Motor neuron (in vitro differentiated cells): ENCODE measurements around the gene TSPAN18. TPM values are rescaled to one million over a fixed set of nuclear protein-coding genes. Genes with fewer than 3 reads are reported as not detected.

ENCODE experiments used
- ATAC-seq, 8 experiments: fragments of 200-7000 bp; cut with Tn5 transposase; replicated peaks in 6 of 8; 2 replicates each; pipeline ENCODE4 v1.8.0; 2021; ENCODE audit warnings: mild to moderate bottlenecking in 8 of 8, moderate library complexity in 8 of 8
- H3K27ac ChIP-seq, 2 donors: fragments of 250-450 bp; sonication (Bioruptor Pico); 2 replicates each; pipeline ENCODE4 v1.9.0; 2021; ENCODE audit warnings: antibody characterized with exemption in 2 of 2, mild to moderate bottlenecking in 2 of 2, moderate library complexity in 1 of 2
- H3K4me1 ChIP-seq, 2 donors: fragments of 250-450 bp; sonication (Bioruptor Pico); replicated peaks in 1 of 2; 2 replicates each; pipeline ENCODE4 v1.6.1; 2021; ENCODE audit warnings: antibody characterized with exemption in 2 of 2, mild to moderate bottlenecking in 2 of 2, moderate library complexity in 1 of 2
- H3K4me3 ChIP-seq, 5 donors: fragments of 250-450 bp; sonication (Bioruptor Pico); 2 replicates each; pipeline ENCODE4 v1.9.0; 2021; ENCODE audit warnings: antibody characterized with exemption in 5 of 5, mild to moderate bottlenecking in 5 of 5, moderate library complexity in 4 of 5
- WGBS, 10 experiments: fragments of 450-650 bp; shearing (Covaris generic); methylation state at CpG; one replicate each; pipeline ENCODE4 v1.0.0; 2022; 5-methylcytosine and 5-hydroxymethylcytosine counted together
- in situ Hi-C, 9 experiments: fragments of 400-800 bp; cut with MboI; loops; one replicate each; pipeline ENCODE4 v1.15.0; 2021; ENCODE audit warnings: low sequenced_read_pairs in 9 of 9, low pct_unique_long_range_greater_than_20kb in 2 of 9; ENCODE audit not compliant: unreplicated experiment in 9 of 9
- total RNA-seq, 8 experiments: library from RNA; unstranded; fragments of 300-600 nt; gene quantifications; 2 replicates each; pipeline versions ENCODE4 v1.2.3 to v1.2.4, GENCODE V29; 2022

Gene TSPAN18
- total RNA-seq, 8 experiments from 2014 or later, result 17.4 to 128 (median 30.2) TPM

- peak overlapping the region in 1 of 2 donors; percentile 45 for H3K27ac ChIP-seq
- in situ Hi-C loops, result loop anchor here in 3 of 9 experiments (25.0 kb wide), 2 partner anchors 155 to 180 kb away; no protein-coding TSS in a partner anchor
- H3K4me1 ChIP-seq, result peaks cover 50 to 62% of the 10 kb centered on the region in 2 donors
- 20 to 100% (median 87%) methylated on average over 1 to 8 of the region's 12 CpGs; no CpG with 5 or more reads in 3 of the 10 experiments for WGBS, 10 experiments
- ATAC-seq, result peak in 2 of 8 experiments; percentile 41 to 45
- no peak overlapping the region for H3K4me3 ChIP-seq
Measured at GRCh38 chr11:44731685-44732430, 5.1 kb downstream of the TSPAN18 start.

GRCh38 chr11:44732564-44732963 is 5.8 kb downstream of the TSPAN18 start:
- in situ Hi-C loops, result loop anchor here in 3 of 9 experiments (25.0 kb wide), 2 partner anchors 155 to 180 kb away; no protein-coding TSS in a partner anchor
- ATAC-seq, result no peak
- 50 to 100% (median 87%) methylated on average over 1 to 5 of the region's 5 CpGs; no CpG with 5 or more reads in 1 of the 10 experiments for WGBS, 10 experiments
- Histone ChIP-seq H3K4me3 (no peak overlapping the region), H3K27ac (no peak overlapping the region), H3K4me1 (peaks cover 57 to 67% of the 10 kb centered on the region in 2 donors)

GRCh38 chr11:44733877-44734276 is 7.1 kb downstream of the TSPAN18 start:
- 80 to 100% (median 92%) methylated on average over 1 to 2 of the region's 2 CpGs; no CpG with 5 or more reads in 6 of the 10 experiments for WGBS, 10 experiments
- H3K27ac ChIP-seq, result no peak overlapping the region
- H3K4me3 ChIP-seq, result no peak overlapping the region
- peaks cover 51 to 61% of the 10 kb centered on the region in 2 donors for H3K4me1 ChIP-seq
- in situ Hi-C loops, result loop anchor here in 3 of 9 experiments (25.0 kb wide), 2 partner anchors 153 to 178 kb away; no protein-coding TSS in a partner anchor
- peak in 2 of 8 experiments; percentile 20 to 30 for ATAC-seq

GRCh38 chr11:44734843-44735381 is 8.2 kb downstream of the TSPAN18 start:
- no peak overlapping the region for H3K4me3 ChIP-seq
- H3K4me1 ChIP-seq, result peaks cover 41 to 54% of the 10 kb centered on the region in 2 donors
- ATAC-seq, result peak in 5 of 8 experiments; percentile 4 to 55 (median 43)
- in situ Hi-C loops, result loop anchor here in 3 of 9 experiments (25.0 kb wide), 2 partner anchors 152 to 177 kb away; no protein-coding TSS in a partner anchor
- peak overlapping the region in 1 of 2 donors; percentile 14 for H3K27ac ChIP-seq
- 20 to 81% (median 63%) methylated on average over 2 to 5 of the region's 7 CpGs; no CpG with 5 or more reads in 7 of the 10 experiments for WGBS, 10 experiments

DNA sequence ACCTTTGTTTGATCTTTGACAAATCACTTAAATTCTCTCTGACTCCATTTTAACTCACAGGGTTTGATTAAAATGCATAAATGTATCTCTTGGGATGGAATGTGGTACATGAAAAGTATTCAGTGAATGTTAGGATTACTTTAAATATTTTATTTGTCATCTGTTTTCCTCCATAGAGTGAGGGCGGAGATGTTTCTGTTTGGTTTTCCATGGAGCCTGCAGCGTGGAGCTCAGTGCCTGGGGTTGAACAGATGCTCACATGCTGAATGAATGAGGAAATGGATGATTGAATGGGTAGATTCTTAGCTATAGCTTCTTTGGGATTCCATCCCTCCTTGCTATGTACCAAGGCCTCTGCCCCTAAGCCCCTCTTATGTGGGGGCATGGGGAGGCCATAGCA is 10.0 kb downstream of the TSPAN18 start:
- in situ Hi-C loops, result loop anchor here in 3 of 9 experiments (25.0 kb wide), 2 partner anchors 151 to 176 kb away; no protein-coding TSS in a partner anchor
- H3K4me1 ChIP-seq, result peaks cover 48 to 63% of the 10 kb centered on the region in 2 donors
- ATAC-seq, result peak in 3 of 8 experiments; percentile 45 to 73 (median 66)

DNA sequence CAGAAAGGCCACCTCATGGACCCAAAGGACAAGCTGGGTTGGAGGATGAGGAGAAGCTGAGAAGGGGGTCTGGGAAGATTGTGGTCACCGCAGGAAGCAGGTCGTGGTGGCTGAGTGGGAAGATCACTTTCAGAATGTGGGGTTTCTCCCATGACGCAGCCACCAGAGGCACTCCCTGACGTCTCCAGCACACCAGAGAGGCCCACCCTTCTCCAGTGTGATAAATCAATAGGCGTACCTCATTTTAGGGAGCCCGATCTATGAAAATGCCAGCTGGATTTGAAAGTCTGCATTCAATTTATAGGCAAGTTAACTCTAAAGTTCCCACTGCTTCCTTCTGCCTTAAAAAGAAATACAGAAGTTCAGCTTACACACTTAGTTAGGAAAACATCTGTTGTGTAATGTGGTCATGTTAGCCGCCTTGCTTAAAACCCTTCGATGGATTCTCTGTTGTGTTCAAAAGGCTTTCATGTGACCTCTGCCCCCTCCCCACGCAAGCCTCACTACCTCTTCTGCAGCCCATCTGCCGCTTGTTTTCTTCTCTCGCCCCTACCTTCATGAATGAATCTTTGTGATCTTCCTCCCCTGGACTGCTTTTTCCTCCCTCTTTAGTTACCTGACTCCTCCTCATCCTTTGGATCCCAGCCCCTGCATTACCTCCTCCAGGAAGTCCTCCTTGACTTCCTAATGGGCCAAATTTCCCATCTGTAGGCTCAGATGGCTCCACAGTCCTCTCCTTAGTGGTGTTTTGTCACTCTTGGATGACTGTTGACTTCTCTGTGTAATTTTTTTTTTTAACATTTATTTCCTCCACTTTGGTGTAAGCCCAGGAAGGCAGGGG is 10.7 kb downstream of the TSPAN18 start:
- H3K4me1 ChIP-seq, result peaks cover 49 to 61% of the 10 kb centered on the region in 2 donors
- no peak overlapping the region for H3K4me3 ChIP-seq
- H3K27ac ChIP-seq, result no peak overlapping the region
- ATAC-seq, result peak in 3 of 8 experiments; percentile 6 to 67 (median 57)
- in situ Hi-C loops, result loop anchor here in 3 of 9 experiments (25.0 kb wide), 2 partner anchors 150 to 175 kb away; no protein-coding TSS in a partner anchor
- WGBS, 10 experiments, result 18 to 86% (median 55%) methylated on average over 4 to 7 of the region's 11 CpGs; no CpG with 5 or more reads in 2 of the 10 experiments

More for the DNA sequence above, 10.0 kb downstream of the TSPAN18 start:
- H3K27ac ChIP-seq, result no peak overlapping the region
- 20 to 100% (median 64%) methylated on average over 1 to 2 of the region's 2 CpGs; no CpG with 5 or more reads in 6 of the 10 experiments for WGBS, 10 experiments
- no peak overlapping the region for H3K4me3 ChIP-seq

DNA sequence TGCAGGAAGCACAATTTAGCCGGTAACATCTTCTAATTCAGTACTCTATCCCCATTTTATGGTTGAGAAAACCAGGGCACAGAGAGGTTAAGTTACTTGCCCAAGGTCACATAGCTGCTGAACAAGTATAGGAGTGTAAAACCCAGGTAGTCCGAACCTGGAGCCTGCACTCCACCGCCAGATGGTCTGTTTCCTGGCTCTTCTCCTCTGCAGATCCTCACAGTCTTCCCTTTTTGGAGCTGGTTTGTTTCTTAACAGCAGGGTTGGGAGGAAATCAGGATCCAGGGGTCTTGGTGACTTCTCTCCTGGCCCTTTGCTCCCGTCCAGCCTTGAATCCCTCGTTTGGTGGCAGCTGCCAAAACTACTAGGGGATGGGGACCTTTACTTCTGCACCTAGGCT is 12.0 kb downstream of the TSPAN18 start:
- no peak overlapping the region for H3K27ac ChIP-seq
- H3K4me3 ChIP-seq, result no peak overlapping the region
- peaks cover 55 to 66% of the 10 kb centered on the region in 2 donors for H3K4me1 ChIP-seq
- ATAC-seq, result no peak
- in situ Hi-C loops, result loop anchor here in 3 of 9 experiments (25.0 kb wide), 2 partner anchors 149 to 174 kb away; no protein-coding TSS in a partner anchor
- 0 to 100% (median 100%) methylated on average over 1 to 4 of the region's 5 CpGs; no CpG with 5 or more reads in 2 of the 10 experiments for WGBS, 10 experiments

- peaks cover 58 to 66% of the 10 kb centered on the region in 2 donors for H3K4me1 ChIP-seq
- H3K27ac ChIP-seq, result no peak overlapping the region
- WGBS, 10 experiments, result 0 to 83% (median 13%) methylated on average over 1 to 4 of the region's 8 CpGs
- in situ Hi-C loops, result loop anchor here in 3 of 9 experiments (25.0 kb wide), 2 partner anchors 146 to 171 kb away; no protein-coding TSS in a partner anchor
- no peak overlapping the region for H3K4me3 ChIP-seq
- peak in 3 of 8 experiments; percentile 8 to 34 (median 10) for ATAC-seq
Measured at GRCh38 chr11:44740967-44741366, 14.2 kb downstream of the TSPAN18 start.

DNA sequence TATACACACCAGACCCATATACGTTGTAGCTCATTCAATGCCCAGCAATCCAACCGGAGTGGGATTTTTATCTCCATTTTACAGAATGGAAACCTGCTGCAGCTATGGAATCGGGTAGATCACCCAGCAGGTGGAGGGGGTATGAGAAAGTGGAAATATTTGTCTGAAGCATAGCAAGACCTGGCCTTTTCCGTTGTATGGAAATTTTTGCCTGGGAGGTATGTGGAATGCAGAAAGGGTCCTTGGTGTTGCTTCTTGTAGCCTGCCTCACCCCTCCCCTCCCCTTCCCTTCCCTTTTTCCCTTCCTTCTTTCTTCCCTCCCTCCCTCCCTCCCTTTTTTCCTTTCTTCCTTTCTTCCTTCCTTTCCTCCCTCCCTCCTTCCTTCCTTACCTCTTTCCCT is 15.2 kb downstream of the TSPAN18 start:
- no peak overlapping the region for H3K4me3 ChIP-seq
- in situ Hi-C loops, result loop anchor here in 3 of 9 experiments (25.0 kb wide), 2 partner anchors 145 to 170 kb away; no protein-coding TSS in a partner anchor
- H3K27ac ChIP-seq, result no peak overlapping the region
- WGBS, 10 experiments, result 79 to 93% (median 84%) methylated on average over 3 to 4 of the region's 4 CpGs; no CpG with 5 or more reads in 7 of the 10 experiments
- peaks cover 51 to 57% of the 10 kb centered on the region in 2 donors for H3K4me1 ChIP-seq
- ATAC-seq, result no peak

GRCh38 chr11:44742508-44743246 is 15.9 kb downstream of the TSPAN18 start:
- peak in 6 of 8 experiments; percentile 8 to 70 (median 52) for ATAC-seq
- in situ Hi-C loops, result loop anchor here in 3 of 9 experiments (25.0 kb wide), 2 partner anchors 145 to 170 kb away; no protein-coding TSS in a partner anchor
- Histone ChIP-seq H3K4me3 (no peak overlapping the region), H3K4me1 (peaks cover 46 to 53% of the 10 kb centered on the region in 2 donors), H3K27ac (peak overlapping the region in 1 of 2 donors; percentile 38)
- 51 to 100% (median 77%) methylated on average over 2 to 5 of the region's 11 CpGs; no CpG with 5 or more reads in 2 of the 10 experiments for WGBS, 10 experiments

GRCh38 chr11:44743326-44743725 is 16.6 kb downstream of the TSPAN18 start:
- H3K27ac ChIP-seq, result peak overlapping the region in 1 of 2 donors; percentile 46
- peaks cover 46 to 53% of the 10 kb centered on the region in 2 donors for H3K4me1 ChIP-seq
- in situ Hi-C loops, result loop anchor here in 3 of 9 experiments (25.0 kb wide), 2 partner anchors 144 to 169 kb away; no protein-coding TSS in a partner anchor
- 73 to 100% (median 85%) methylated on average over 2 to 8 of the region's 12 CpGs; no CpG with 5 or more reads in 6 of the 10 experiments for WGBS, 10 experiments
- no peak overlapping the region for H3K4me3 ChIP-seq
- ATAC-seq, result no peak
